Left renal pelvis (tissue), 4 donors: ENCODE measurements around the gene TPX2. TPM values are rescaled to one million over a fixed set of nuclear protein-coding genes. Genes with fewer than 3 reads are reported as not detected.
"Not testable (repeated sequence)": the region's sequence is repeated elsewhere in the genome, so short reads cannot be mapped to it uniquely, and the experiment has no call there.

ENCODE experiments used
- DNase-seq, 4 donors: peaks; one replicate each; pipeline ENCODE4 v3.0.0-alpha.2; 2013; ENCODE audit warnings: low read depth in 4 of 4, low spot score in 3 of 4
- polyA plus RNA-seq, 4 donors: library from polyadenylated mRNA; unstranded; fragments of 120-200 nt; gene quantifications; one replicate each; pipeline ENCODE4 v1.2.1, GENCODE V29; 2013; ENCODE audit not compliant: insufficient read length in 4 of 4

The TPX2 gene
- polyA plus RNA-seq, 4 donors = 45.4 to 54.6 (median 52.9) TPM

DNA sequence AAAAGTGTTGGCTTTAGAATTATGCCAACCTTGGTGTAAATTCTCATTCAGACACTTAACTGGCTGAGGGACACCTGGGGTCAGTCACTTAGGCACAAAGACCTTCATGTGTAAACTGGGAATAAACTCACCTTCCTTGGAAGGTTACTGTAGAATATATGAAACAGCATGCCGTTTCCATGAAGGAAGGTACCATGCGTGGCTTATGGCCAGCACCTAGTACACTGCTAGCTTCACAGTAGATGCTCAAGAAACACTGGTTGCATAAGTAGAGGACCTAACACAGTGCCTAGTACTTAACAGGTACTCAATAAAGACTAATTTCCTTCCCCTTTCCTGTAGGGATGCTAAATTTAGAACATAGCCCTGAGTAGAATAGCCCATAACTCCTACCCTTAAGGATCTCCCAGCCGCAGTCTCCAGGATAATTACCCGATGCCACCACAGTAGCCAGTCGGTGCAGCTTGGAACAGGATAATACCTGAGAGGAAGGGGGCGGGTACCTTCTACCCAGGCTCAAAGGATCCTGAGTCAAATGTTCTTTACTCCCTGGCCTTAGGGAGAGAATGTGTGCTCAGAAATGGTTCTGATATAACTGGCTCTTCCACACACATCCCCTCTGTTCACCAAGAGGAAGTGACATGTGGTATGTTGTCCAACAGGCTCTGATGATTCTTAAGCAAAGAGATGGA, 20.0 kb upstream of the TPX2 start:
- DNase-seq = no peak

DNA sequence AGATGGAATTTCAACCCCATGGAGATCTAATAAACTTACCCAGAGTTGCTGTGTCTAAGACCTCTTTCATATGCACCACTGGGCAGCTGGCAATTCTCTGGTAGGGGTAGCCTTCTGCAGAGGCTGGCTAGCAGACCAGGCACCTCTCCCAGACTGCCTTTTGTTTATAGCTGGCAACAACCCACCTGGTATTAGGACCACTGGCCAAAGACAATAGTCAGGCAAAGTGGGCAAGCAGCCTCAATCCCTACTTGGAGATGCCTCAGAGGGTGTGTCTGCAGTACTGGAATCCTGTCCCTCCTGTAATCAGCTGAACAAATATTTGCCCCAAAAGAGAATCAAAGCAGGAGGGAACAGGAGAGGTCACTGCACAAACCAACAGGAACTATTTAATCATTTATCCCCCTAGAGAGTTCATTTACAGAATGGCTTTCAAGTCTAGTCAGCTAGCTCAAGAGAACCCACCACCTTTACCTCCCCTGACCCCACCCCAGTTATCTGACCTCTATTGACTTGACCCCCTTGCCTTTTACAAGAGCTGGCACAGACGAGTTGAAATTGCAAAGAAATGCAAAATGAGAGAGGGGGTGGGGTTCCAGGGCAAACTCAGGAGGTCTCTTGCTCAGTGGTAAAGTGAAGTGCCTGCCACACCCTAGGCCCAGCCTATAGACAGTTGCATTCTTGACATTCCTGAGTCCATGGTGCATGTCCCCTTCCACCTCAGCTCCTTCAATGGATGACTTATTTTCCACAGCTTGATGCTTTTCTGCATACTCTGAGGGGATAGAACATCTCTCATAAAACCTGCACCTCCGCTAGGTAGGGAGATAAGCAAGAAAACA, 19.2 kb upstream of the TPX2 start:
- peak in 1 of 4 donors; percentile 48 for DNase-seq

DNA sequence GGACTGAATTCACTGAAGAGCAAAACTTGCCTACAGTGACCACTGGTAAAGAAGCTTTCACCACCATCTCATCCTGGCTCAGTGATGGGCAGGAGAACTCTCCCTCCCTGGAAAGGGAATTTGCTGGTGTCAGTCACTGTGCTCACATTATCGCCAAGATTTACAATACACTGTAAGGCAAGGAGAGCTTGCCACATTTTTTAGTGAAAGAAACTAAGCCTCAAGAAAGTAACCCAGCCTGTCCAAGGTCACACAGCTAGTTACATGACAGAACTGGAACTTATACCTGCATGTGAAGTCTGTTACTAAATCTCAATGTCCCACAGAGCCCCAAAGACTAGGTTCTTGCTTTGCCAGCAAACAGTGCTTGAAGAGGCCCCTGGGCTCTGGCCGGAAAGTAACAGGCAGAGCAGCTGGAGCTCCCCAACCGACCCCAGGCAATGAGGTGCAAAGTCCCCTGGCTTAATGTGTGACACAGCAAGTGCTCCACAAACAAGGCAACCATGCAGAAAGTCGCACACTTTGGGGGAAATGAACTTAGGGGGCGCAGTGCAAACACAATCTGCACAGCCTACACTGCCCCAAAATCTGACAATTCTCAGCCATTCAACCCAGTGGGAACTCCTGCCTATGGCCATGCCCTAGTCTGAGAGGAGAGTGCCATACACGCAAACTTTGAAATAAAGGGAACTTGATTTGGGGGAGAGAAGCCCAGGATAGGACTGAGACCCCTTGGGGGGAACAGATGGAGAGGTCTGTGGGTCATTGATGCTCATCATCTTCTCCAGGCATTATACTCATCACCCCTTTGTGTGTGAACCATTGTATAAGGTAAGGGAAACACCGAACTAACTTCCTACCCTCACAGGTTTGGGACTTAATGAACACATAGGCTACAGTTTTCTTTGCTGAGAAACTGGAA, 18.3 kb upstream of the TPX2 start:
- no peak for DNase-seq

DNA sequence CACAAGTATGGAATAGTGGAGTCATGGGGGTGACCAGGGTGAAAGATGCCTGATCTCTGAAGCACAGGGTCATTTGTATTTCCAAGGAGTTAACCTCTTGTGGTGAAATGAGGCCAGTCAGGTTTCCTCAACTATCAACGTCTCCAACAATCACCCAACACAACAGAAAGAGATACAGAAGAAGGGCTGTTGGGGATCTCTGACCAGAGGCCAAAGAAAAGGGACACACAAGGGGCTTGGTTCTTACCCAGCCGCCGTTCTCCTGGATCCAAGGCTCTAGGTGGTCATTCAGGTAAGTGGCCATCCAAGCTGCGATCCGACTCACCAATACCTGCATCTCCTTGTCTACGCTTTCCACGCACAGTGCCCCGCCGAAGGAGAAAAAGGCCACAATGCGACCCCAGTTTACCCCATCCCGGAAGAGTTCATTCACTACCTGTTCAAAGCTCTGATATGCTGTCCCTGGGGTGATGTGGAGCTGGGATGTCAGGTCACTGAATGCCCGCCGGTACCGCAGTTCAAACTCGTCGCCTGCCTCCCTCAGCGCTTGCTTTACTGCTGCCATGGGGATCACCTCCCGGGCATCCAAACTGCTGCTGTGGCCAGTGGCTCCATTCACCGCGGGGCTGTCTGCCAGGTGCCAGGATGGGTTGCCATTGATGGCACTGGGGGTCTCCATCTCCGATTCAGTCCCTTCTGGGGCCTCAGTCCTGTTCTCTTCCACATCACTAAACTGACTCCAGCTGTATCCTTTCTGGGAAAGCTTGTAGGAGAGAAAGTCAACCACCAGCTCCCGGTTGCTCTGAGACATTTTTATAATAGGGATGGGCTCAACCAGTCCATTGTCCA, 17.5 kb upstream of the TPX2 start:
- DNase-seq = no peak

DNA sequence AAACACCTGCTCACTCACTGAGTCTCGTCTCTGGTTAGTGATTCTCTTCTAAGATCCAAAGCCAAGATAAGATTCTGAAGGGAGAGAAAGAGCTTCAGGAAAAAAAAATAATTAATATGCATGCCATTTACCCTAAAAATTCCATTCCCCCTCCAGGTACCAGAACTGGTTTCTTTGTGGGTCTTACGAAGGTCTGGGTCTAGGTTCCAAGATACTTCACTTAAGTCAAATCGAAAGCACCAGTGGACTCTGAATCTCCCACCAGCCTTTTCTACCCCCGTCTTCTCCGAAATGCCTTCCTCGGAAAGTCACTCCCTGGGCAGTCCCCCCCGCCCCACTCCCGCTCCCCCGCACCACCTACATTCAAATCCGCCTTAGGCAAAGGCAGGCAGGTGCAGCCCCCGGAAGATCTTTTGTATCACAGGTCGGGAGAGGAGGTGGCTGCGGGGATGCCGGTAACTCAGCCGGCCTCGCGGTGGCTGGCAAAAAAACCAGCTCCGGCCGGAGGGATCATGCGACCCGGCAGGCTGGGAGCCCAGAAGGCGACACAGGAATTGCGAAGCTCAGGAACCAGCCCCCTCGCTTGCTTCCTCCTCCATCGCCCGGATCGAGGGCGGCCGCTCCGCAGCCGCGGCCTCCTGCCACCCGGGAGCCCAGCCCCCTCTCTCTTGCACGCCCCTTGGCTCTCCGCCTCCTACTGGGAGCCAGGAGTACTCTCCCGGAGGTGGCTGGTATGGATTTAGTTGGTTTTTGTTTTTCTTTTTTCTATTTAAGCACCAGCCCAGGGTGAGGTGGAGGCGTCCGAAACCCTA, 16.6 kb upstream of the TPX2 start, which contains the start of gene BCL2L1:
BCL2L1 (minus strand) TSS at position 612 of the 812 bp plus-strand sequence. CDS start 650 bp downstream, outside the sequence.
- DNase-seq = peak in 1 of 4 donors; percentile 64

DNA sequence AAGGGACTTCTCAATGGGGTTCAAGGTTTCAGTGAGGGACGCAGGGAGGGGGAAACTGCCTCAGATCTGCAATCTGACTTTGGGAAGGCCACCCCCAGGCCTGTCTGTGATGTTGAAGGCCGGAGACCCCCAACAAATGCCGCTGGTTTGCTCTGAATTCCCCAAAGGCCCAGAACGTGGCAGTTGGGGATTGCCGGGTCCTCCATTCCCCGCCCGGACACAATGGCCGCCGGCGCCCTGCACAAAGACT, 16.1 kb upstream of the TPX2 start:
- no peak for DNase-seq

DNA sequence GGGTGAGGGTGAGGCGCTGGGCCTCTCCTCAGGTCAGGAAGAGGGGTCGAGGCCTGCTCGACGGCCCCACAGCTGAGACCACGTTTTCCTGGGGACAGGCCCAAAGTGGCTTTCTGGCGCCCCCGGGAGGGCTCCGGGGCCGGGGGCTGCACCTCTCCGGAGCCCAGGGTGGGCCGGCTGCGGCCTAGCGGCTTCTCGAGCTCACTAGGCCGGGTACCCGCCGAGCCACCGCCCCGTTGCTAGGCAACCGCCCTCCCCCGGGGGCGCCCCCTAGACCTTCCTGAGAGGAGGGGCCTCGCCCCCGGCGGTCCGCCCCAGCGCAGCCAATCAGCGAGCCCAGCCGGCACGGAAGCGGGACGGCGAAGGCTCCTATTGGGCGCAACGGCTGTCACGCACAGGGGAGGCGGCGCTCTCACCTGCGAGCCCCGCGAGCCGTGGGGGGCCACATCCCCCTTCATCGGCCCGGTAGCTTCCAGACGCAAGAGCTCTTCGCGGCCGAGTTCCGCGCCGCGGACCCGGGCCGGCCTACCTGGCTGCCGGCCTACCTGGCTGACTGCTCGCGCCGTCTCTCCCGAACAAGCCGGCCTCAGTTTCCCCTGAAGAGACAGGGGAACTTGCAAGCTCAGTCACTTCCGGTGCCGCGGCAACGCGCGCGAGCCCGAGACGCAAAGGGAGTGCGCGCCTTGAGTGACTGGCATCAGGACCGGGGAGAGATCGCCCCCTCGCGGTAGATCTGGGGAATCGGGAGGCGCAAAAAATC, 15.6 kb upstream of the TPX2 start:
- DNase-seq = peak; percentile 95 to 98 (median 96)

DNA sequence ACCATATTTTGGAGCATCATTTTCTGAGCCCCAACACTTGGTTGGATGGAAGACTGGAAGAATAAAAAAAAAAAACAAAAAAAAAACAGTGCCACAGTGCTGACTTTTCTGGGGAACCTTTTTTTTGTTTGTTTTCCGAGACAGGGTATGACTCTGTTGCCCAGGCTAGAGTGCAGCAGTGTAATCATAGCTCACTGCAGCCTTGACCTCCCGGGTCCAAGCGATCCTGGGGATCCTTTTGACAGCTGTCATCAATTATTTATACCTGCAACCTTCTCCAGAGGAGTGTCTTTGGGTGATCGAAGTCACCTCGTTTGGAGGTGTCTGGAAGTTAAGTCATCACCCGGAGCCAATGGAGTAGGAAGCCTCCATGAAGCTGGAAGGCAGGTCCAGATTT, 7.8 kb upstream of the TPX2 start:
- no peak for DNase-seq

DNA sequence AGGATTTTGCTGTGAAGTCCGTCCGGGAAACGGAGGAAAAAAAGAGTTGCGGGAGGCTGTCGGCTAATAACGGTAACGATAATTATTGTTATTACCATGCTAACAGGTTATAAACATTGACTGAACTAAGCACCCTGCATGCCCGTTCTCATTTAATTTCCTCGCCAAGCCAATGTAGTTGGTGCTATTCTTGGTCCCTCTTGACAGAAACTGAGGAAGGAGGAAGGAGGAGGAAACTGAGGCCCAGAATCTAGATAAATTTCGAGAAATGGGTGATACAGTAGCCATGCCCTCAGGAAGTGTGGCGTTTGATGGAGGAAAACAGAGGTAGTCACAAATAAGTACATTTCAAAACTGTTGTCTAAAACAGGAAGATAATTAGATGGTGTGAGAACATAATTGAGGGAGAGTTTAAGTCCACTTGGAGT, 474 bp downstream of the TPX2 start:
- DNase-seq = no peak

DNA sequence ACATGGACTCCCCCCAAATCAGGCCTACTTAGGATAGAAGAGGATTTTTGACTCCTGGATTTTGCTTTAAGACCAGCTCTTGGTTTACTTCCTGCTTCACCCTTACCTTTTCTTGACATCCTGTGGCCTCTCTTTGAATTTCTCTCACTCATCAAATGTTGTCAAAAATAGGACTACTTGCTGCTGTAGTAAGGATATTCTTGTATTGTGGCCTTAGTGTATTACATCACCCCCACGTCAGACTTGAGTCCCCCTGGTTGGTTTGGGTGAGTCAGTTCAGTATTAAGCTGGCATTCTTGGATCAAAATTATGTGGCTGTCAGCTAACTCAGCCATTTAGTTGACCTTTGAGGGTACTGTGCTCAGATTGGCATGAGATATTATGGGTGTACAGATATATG, 1.1 kb downstream of the TPX2 start:
- no peak for DNase-seq

DNA sequence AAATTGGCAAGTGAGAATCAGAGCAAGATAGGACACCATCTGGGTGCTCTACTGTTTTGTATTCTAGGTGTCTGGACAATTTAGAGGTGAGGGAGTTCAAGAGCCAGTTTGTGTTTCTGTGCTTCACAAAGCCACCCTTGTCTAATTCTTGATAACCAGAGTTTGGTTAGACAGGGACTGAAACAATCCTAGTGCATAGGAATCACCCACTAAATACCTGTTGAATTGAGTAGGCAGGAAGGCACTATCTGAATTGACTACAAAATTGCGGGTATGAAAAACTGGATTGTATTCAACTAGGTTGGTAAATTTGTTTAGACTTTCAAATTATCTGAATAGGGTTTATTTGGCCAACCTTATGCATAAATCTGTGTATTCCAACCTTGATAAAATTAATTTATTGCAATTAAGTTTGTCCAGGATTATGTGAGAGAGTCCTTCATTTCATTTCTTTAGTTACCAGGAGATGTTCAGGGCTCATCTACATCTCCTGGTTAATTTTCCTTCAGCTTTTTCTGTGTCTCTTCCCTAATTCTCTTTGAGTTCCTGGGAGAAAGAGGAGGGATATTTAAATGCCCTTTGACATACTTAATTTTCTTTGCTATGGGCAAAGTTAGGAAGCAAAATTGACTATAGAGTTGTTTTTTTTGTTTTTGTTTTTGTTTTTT, 1.7 kb downstream of the TPX2 start:
- DNase-seq = no peak

DNA sequence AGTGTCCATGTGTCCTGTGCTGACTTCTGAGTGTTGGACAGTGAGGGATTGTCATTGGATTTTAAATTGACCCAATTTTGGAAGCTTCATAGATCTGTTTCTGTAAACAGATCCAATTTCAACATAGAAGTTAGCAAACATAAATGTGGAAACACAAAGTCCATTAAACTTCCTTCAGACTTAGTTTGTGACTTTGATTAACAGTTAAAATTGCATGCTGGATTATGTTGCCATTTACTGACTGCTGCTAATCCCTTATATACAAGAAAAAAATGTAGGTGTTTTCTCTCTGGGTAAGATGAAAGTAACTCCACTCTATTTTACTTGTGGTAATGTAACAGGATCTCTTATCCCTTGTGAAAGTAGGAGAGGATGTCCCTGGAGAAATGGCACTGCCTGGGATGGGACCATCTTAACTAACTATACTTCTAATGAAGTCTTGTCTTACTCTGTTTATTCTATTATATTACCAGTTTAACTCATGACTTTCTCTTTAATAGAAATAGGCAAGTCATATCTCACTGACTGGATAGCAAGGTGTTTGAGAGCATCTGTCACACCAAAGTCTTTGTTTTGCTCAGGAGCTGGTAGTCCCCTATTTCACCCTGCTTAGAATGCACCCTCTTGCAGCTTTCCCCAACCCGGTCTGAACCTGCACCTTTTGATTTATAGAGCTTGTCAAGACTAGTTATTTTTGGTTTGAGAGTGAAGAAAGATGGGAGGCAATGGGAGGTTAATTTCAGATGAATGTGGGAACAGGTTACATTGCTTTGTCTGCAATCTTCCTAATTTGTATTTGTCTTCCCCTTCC, 7.2 kb downstream of the TPX2 start:
- DNase-seq = no peak

DNA sequence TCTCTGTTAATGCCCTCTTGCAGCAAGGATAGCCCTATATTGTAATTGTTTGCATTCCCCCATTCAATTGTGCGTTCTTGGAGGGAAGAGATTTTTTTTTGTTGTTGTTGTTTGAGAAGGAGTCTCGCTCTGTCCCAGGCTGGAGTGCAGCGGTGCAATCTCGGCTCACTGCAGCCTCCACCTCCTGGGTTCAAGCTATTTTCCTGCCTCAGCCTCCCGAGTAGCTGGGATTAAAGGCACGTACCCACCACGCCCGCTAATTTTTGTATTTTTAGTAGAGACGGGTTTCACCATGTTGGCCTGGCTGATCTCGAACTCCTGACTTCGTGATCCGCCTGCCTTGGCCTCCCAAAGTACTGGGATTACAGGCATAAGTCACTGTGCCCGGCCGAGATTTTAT, 7.9 kb downstream of the TPX2 start:
- not testable (repeated sequence) for DNase-seq

DNA sequence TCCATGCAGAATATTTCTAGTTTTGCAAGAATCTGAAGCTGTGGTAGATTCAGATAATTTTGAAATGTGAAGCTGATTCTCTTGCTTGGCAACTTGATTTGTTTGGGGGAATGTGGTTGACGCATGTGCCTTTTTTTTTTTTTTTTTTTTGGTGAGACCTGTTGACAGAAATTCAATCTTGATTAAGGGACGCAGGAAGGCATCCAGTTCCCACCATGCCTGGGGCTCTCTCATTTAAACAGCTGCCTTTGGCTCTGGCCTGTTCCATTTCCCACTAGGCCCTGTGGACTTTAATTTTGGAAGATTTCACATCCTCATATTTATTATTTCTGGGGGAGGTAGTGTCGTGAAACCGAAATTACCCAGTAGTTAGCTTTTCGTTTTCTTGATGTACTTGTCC, 8.6 kb downstream of the TPX2 start:
- DNase-seq = no peak

DNA sequence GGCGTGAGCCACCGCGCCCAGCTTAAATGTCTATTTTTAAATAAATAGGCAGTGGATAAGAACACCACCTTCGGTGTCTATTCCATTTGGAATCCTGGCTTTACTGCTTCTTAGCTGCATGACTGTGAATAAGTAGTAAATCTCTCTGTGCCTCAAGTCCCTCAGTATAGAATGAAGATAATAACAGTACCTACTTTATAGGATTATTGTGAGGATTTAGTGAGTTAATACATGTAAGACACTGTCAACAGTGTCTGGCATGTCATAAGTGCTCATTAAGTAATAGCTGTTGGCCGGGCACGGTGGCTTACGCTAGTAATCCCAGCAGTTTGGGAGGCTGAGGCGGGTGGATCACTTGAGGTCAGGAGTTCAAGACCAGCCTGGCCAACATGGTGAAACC, 10.1 kb downstream of the TPX2 start:
- no peak for DNase-seq

DNA sequence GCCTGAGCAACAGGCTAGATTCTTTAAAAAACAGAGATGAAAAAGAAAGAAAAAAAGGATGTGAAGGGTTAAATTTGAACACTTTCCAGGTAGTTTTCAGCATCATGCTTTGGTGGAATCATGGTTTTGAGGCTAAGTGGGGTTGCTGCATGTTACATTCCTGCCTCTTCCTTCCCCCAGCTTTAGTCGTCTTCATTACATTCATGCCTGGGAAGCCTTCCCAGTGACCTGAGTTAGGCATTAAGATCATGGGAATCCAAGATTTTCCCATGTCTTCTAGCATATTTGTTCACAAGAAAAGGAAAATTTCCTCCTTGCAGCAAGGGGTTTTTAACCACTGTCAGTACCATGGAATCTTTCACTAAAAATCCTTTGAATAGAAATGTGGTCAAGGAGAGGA, 12.0 kb downstream of the TPX2 start:
- no peak for DNase-seq

DNA sequence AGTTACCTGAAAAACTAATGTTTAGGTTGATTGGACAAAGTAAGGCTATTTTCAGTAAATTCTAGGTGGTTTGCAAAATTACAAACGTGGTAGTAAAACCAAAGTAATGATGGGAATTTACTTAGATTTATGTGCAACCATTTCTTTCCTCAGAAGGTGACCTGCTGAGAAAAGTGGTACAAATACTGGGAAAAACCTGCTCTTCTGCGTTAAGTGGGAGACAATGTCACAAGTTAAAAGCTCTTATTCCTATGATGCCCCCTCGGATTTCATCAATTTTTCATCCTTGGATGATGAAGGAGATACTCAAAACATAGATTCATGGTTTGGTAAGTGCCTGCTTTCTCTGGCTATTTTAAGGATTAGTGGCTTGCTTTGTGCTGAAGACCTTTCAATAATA, 18.2 kb downstream of the TPX2 start:
- no peak for DNase-seq
